Natural killer cell (primary cell): Measurements from ENCODE around the gene RCE1. TPM values are rescaled to one million over a fixed set of nuclear protein-coding genes. Genes with fewer than 3 reads are reported as not detected.

Experiments
- ATAC-seq, 3 donors: fragments of 150-1000 bp in 2 of 3; fragments of 200-7000 bp in 1 of 3; cut with Tn5 transposase; 1 replicate in 1 of 3; 2 replicates in 2 of 3; pipeline ENCODE4 v1.10.0; 2021; ENCODE audit warnings: mild to moderate bottlenecking in 2 of 3, moderate library complexity in 2 of 3
- DNase-seq, 2 donors: peaks; one replicate each; pipeline versions ENCODE4 v3.0.0 to v3.0.0-alpha.2; 2013 to 2021; ENCODE audit warnings: mixed read lengths in 1 of 2
- H3K27ac ChIP-seq: one replicate; pipeline ENCODE4 v1.5.1; 2013; ENCODE audit warnings: mild to moderate bottlenecking, low read length
- H3K27me3 ChIP-seq: one replicate; pipeline ENCODE4 v1.6.1; 2013; ENCODE audit warnings: low read length; ENCODE audit not compliant: control insufficient read depth, insufficient read depth
- H3K36me3 ChIP-seq: one replicate; pipeline ENCODE4 v1.6.1; 2013; ENCODE audit warnings: low read length; ENCODE audit not compliant: control insufficient read depth, insufficient read depth
- H3K4me1 ChIP-seq: one replicate; pipeline ENCODE4 v1.6.1; 2013; ENCODE audit warnings: low read length; ENCODE audit not compliant: control insufficient read depth, insufficient read depth
- H3K4me3 ChIP-seq: one replicate; pipeline ENCODE4 v1.5.1; 2013; ENCODE audit warnings: low read length
- H3K9me3 ChIP-seq: one replicate; pipeline ENCODE4 v1.6.1; 2013; ENCODE audit warnings: low read length; ENCODE audit not compliant: control insufficient read depth, insufficient read depth
- H3K27ac Mint-ChIP-seq, 2 donors: one replicate each; pipeline ENCODE4 v1.8.0; 2022; ENCODE audit warnings: mild to moderate bottlenecking in 2 of 2, mixed read lengths in 2 of 2, moderate library complexity in 1 of 2
- H3K27me3 Mint-ChIP-seq, 2 donors: one replicate each; pipeline ENCODE4 v1.8.0; 2022; ENCODE audit warnings: low read depth in 2 of 2, mixed read lengths in 2 of 2
- H3K36me3 Mint-ChIP-seq: one replicate; pipeline ENCODE4 v1.8.0; 2022; ENCODE audit warnings: mixed read lengths
- H3K4me1 Mint-ChIP-seq, 2 donors: one replicate each; pipeline ENCODE4 v1.8.0; 2022; ENCODE audit warnings: mixed read lengths in 2 of 2
- H3K4me3 Mint-ChIP-seq: one replicate; pipeline ENCODE4 v1.8.0; 2022; ENCODE audit warnings: mild to moderate bottlenecking, moderate library complexity, mixed read lengths
- H3K9me3 Mint-ChIP-seq, 2 donors: one replicate each; pipeline ENCODE4 v1.8.0; 2022; ENCODE audit warnings: mixed read lengths in 2 of 2
- WGBS: methylation state at CpG from one replicate; pipeline ENCODE4 v1.1.7; 2013; ENCODE audit warnings: missing lambda C conversion rate; ENCODE audit not compliant: insufficient coverage; 5-methylcytosine and 5-hydroxymethylcytosine counted together
- intact Hi-C: fragments of 100-400 bp; cut with micrococcal nuclease; formaldehyde crosslinking; loops from one replicate; pipeline ENCODE4 v1.14.2; 2022
- total RNA-seq, 4 donors: library from RNA; stranded (reverse); fragments of 120-200 nt in 1 of 4; gene quantifications; one replicate each; pipeline versions ENCODE4 v1.2.3 to v1.2.4, GENCODE V29; 2013 to 2022
- TF ChIP-seq, protein P1 (sequence below): fragments of 200-600 bp; IDR thresholded peaks from one replicate; pipeline ENCODE4 v1.8.0; 2022; ENCODE audit warnings: antibody characterized with exemption

RCE1 gene
- total RNA-seq, 3 donors from 2014 or later (not counting 1 experiment from before 2014, with no cell fraction given), result 41.3 to 47.0 (median 41.7) TPM

DNA sequence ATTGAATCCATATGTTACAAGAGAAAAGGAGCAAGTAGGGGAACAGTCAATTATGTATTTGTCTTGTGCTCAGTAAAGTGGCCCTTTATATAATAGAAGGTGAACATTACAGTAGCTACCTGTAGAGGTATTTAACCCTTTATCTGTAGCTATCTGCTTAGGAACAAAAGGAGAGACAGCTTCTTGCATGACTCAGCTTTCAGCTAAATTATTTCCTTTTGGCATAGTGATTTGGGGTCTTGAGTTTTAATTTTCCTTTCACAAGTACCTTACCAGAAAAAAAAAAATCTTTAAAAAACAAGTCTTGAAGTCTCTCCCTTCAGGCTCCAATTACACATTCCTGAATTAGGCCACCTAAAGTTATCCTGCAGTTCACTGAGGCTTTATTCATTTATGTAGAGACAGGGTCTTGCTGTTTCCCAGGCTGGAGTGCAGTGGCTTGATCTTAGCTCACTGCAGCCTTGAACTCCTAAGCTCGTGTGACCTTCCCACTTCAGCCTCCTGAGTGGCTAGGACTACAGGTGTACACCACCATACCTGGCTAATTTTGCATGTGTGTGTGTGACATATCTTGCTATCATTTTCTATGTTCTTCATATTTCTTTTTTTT lies 32.6 kb upstream of the RCE1 start:
- ATAC-seq (no peak), DNase-seq (no peak)
- H3K4me1 Mint-ChIP-seq, result no peaks in the 10 kb centered on the region
- Histone ChIP-seq H3K4me3 (no peak overlapping the region), H3K27ac (no peak overlapping the region), H3K36me3 (no peaks in the 10 kb centered on the region), H3K4me1 (no peaks in the 10 kb centered on the region), H3K27me3 (no peaks in the 10 kb centered on the region), H3K9me3 (no peaks in the 10 kb centered on the region)
- H3K4me3 Mint-ChIP-seq, result no peak overlapping the region
- TF ChIP-seq, protein P1, sequence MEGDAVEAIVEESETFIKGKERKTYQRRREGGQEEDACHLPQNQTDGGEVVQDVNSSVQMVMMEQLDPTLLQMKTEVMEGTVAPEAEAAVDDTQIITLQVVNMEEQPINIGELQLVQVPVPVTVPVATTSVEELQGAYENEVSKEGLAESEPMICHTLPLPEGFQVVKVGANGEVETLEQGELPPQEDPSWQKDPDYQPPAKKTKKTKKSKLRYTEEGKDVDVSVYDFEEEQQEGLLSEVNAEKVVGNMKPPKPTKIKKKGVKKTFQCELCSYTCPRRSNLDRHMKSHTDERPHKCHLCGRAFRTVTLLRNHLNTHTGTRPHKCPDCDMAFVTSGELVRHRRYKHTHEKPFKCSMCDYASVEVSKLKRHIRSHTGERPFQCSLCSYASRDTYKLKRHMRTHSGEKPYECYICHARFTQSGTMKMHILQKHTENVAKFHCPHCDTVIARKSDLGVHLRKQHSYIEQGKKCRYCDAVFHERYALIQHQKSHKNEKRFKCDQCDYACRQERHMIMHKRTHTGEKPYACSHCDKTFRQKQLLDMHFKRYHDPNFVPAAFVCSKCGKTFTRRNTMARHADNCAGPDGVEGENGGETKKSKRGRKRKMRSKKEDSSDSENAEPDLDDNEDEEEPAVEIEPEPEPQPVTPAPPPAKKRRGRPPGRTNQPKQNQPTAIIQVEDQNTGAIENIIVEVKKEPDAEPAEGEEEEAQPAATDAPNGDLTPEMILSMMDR, result no peak
- H3K27ac Mint-ChIP-seq, result no peak overlapping the region
- 89% methylated on average over 1 of the region's 1 CpG for WGBS
- H3K27me3 Mint-ChIP-seq, result no peaks in the 10 kb centered on the region
- intact Hi-C loops, result no loop called here
- H3K9me3 Mint-ChIP-seq, result no peaks in the 10 kb centered on the region
- H3K36me3 Mint-ChIP-seq, result no peaks in the 10 kb centered on the region

DNA sequence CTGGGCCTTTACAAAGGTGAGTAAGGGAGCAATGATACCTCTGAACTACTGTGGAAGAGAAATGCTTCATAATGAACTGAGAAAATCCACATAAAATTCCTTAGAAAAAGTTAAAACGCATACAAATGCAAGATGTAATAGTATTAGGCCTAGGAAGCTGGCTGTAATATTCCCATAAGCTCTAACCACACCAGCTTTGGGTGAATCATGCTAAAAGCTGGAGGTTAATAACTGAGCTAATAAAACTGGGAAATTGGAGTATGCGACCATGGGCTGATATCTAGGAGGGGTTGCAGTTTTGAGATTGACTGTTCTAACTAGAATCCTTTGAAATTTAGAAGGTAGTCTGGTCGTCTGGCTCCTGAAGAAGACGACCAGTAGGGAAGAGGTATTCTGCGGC lies 28.6 kb upstream of the RCE1 start:
- DNase-seq (no peak), ATAC-seq (no peak)
- TF ChIP-seq, protein P1, result no peak
- Mint-ChIP-seq H3K27me3 (no peaks in the 10 kb centered on the region), H3K4me3 (no peak overlapping the region), H3K27ac (no peak overlapping the region), H3K36me3 (no peaks in the 10 kb centered on the region), H3K4me1 (no peaks in the 10 kb centered on the region), H3K9me3 (no peaks in the 10 kb centered on the region)
- Histone ChIP-seq H3K9me3 (no peaks in the 10 kb centered on the region), H3K4me3 (no peak overlapping the region), H3K27ac (no peak overlapping the region), H3K27me3 (no peaks in the 10 kb centered on the region), H3K36me3 (no peaks in the 10 kb centered on the region), H3K4me1 (no peaks in the 10 kb centered on the region)
- intact Hi-C loops, result no loop called here
- whole genome bisulfite sequencing, result 98% methylated on average over 4 of the region's 5 CpGs

DNA sequence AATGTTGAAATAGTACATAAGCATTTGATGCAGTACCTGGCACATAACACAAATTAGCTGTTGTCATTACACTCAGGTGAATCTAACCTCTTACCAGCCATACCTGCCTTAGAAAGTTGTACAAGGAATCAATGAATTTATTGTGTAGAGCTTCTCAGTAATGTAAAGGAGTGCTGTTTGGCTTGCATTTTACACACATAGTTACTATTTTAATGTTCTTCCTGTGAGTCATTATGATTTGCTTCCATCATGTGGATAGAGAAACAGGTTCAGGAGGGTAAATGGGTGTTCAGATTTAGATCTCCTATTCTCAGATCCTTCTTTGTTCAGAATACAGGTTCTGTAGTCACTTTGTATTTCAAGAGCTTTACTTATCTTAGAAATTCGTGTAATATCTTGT lies 27.6 kb upstream of the RCE1 start:
- Mint-ChIP-seq H3K4me1 (no peaks in the 10 kb centered on the region), H3K27ac (no peak overlapping the region), H3K36me3 (no peaks in the 10 kb centered on the region), H3K4me3 (no peak overlapping the region), H3K27me3 (no peaks in the 10 kb centered on the region), H3K9me3 (no peaks in the 10 kb centered on the region)
- Histone ChIP-seq H3K27ac (no peak overlapping the region), H3K9me3 (no peaks in the 10 kb centered on the region), H3K36me3 (no peaks in the 10 kb centered on the region), H3K4me3 (no peak overlapping the region), H3K4me1 (no peaks in the 10 kb centered on the region), H3K27me3 (no peaks in the 10 kb centered on the region)
- intact Hi-C loops, result no loop called here
- WGBS, result 77% methylated on average over 1 of the region's 1 CpG
- TF ChIP-seq, protein P1, result no peak
- ATAC-seq, result no peak
- DNase-seq, result no peak
